Upper lobe of left lung (tissue), 6 donors: Measurements from ENCODE around the gene FXR2. TPM values are rescaled to one million over a fixed set of nuclear protein-coding genes. Genes with fewer than 3 reads are reported as not detected.
A peak's percentile ranks its signal among the peaks of the same experiment; 100 is the strongest.

Source experiments
- ATAC-seq, 2 donors: fragments of 200-7000 bp; cut with Tn5 transposase; one replicate each; pipeline ENCODE4 v1.9.1; 2022; ENCODE audit warnings: mild to moderate bottlenecking in 2 of 2, moderate library complexity in 2 of 2; ENCODE audit not compliant: low FRiP score in 2 of 2
- DNase-seq, 2 donors: peaks; one replicate each; pipeline ENCODE4 v3.0.0-alpha.2; 2019 to 2020
- H3K27ac ChIP-seq, 4 donors: fragments of 200-600 bp; sonication (generic); one replicate each; pipeline ENCODE4 v1.5.1; 2016 to 2019
- H3K27me3 ChIP-seq, 4 donors: fragments of 200-600 bp; sonication (generic); one replicate each; pipeline ENCODE4 v1.5.1; 2017 to 2019
- H3K36me3 ChIP-seq, 4 donors: fragments of 200-600 bp; sonication (generic); one replicate each; pipeline ENCODE4 v1.5.1; 2016 to 2019
- H3K4me1 ChIP-seq, 4 donors: fragments of 200-600 bp; sonication (generic); one replicate each; pipeline ENCODE4 v1.5.1; 2018 to 2019
- H3K4me3 ChIP-seq, 4 donors: fragments of 200-600 bp; sonication (generic); one replicate each; pipeline ENCODE4 v1.5.1; 2017 to 2019; ENCODE audit warnings: mild to moderate bottlenecking in 2 of 4, moderate library complexity in 1 of 4
- H3K9me3 ChIP-seq, 4 donors: fragments of 200-600 bp; sonication (generic); one replicate each; pipeline ENCODE4 v1.5.1; 2018 to 2019
- EP300 ChIP-seq, 4 donors: sonication (generic); formaldehyde crosslinking; IDR thresholded peaks; one replicate each; pipeline ENCODE4 v1.5.1; 2017; ENCODE audit warnings: antibody characterized with exemption in 4 of 4, control low read depth in 2 of 4
- POLR2A ChIP-seq, 4 donors: fragments of 450-650 bp; IDR thresholded peaks; one replicate each; pipeline ENCODE4 v1.5.1; 2016 to 2017; ENCODE audit warnings: antibody characterized with exemption in 4 of 4, mild to moderate bottlenecking in 2 of 4
- POLR2AphosphoS5 ChIP-seq, 2 donors: sonication (generic); formaldehyde crosslinking; IDR thresholded peaks; one replicate each; pipeline ENCODE4 v1.5.1; 2017; ENCODE audit warnings: antibody characterized with exemption in 2 of 2
- WGBS, 2 donors: methylation state at CpG; one replicate each; pipeline ENCODE4 v1.1.5; 2017 to 2018; 5-methylcytosine and 5-hydroxymethylcytosine counted together
- total RNA-seq, 6 donors: library from RNA; depleted of rRNA in 4 of 6; stranded (reverse); fragments of >200 nt in 4 of 6; gene quantifications; one replicate each; pipeline versions ENCODE4 v1.1.0 to v1.2.1, GENCODE V29; 2016 to 2021
- TF ChIP-seq, protein P1 (sequence below), 6 experiments: fragments of 450-650 bp in 4 of 6; fragments of 200-600 bp in 2 of 6; sonication (generic) in 2 of 6; IDR thresholded peaks; one replicate each; pipeline ENCODE4 v1.5.1; 2016 to 2019; ENCODE audit warnings: antibody characterized with exemption in 6 of 6
- donor health status: DM: no; HTN: no; CAD: no; lungs with moderate emphysema.
- donor health status: DM: no; HTN: yes; CAD: no; lungs with severe emphysema.

The FXR2 gene
- total RNA-seq, 6 donors from 2014 or later: 35.6 to 46.1 (median 38.4) TPM

DNA sequence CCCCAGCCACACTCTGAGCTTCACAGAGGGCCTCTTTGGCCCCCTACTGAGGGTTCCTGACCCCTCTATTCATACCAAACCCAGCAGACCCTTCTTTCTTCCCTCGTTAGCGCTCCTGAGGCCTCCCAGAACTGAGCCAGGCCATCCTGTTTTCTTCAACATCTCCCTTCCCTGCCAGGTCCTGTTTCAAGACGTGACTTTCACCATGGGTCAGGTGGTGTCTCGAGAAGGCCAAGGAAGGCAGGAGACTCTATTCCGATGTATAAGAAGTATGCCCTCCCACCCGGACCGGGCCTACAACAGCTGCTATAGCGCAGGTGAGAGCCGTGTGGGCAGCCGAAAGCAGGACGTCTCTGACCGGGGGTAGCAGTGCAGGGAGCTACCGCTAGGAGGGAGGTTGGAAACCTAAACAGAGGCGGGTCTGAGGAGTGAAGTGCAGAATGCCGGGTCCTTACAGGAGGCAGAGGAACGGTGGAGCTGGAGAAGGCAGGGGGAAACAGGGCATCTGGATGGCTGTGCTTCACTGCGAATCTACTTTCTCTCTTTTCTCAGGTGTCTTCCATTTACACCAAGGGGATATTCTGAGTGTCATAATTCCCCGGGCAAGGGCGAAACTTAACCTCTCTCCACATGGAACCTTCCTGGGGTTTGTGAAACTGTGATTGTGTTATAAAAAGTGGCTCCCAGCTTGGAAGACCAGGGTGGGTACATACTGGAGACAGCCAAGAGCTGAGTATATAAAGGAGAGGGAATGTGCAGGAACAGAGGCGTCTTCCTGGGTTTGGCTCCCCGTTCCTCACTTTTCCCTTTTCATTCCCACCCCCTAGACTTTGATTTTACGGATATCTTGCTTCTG, 54.3 kb downstream of the FXR2 start:
- Histone ChIP-seq H3K9me3 (no peaks in the 10 kb centered on the region), H3K36me3 (peaks cover 11 to 25% (median 21%) of the 10 kb centered on the region in 4 donors), H3K4me3 (peak overlapping the region; percentile 6 to 95 (median 72)), H3K4me1 (peaks cover 61 to 75% (median 68%) of the 10 kb centered on the region in 4 donors), H3K27me3 (no peaks in the 10 kb centered on the region), H3K27ac (peak overlapping the region; percentile 95 to 97 (median 96))
- ATAC-seq: peak; percentile 60 to 67
- TF ChIP-seq EP300 (IDR thresholded peaks at IDR 0.05): no peak
- no peak for TF ChIP-seq POLR2AphosphoS5 (IDR thresholded peaks at IDR 0.05)
- TF ChIP-seq, protein P1, sequence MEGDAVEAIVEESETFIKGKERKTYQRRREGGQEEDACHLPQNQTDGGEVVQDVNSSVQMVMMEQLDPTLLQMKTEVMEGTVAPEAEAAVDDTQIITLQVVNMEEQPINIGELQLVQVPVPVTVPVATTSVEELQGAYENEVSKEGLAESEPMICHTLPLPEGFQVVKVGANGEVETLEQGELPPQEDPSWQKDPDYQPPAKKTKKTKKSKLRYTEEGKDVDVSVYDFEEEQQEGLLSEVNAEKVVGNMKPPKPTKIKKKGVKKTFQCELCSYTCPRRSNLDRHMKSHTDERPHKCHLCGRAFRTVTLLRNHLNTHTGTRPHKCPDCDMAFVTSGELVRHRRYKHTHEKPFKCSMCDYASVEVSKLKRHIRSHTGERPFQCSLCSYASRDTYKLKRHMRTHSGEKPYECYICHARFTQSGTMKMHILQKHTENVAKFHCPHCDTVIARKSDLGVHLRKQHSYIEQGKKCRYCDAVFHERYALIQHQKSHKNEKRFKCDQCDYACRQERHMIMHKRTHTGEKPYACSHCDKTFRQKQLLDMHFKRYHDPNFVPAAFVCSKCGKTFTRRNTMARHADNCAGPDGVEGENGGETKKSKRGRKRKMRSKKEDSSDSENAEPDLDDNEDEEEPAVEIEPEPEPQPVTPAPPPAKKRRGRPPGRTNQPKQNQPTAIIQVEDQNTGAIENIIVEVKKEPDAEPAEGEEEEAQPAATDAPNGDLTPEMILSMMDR (IDR thresholded peaks at IDR 0.05): peak; percentile 11 to 83 (median 63)
- TF ChIP-seq POLR2A (IDR thresholded peaks at IDR 0.05): no peak
- 25 to 43% methylated on average over 22 of the region's 22 CpGs for WGBS, 2 donors
- peak in 1 of 2 donors; percentile 67 for DNase-seq

DNA sequence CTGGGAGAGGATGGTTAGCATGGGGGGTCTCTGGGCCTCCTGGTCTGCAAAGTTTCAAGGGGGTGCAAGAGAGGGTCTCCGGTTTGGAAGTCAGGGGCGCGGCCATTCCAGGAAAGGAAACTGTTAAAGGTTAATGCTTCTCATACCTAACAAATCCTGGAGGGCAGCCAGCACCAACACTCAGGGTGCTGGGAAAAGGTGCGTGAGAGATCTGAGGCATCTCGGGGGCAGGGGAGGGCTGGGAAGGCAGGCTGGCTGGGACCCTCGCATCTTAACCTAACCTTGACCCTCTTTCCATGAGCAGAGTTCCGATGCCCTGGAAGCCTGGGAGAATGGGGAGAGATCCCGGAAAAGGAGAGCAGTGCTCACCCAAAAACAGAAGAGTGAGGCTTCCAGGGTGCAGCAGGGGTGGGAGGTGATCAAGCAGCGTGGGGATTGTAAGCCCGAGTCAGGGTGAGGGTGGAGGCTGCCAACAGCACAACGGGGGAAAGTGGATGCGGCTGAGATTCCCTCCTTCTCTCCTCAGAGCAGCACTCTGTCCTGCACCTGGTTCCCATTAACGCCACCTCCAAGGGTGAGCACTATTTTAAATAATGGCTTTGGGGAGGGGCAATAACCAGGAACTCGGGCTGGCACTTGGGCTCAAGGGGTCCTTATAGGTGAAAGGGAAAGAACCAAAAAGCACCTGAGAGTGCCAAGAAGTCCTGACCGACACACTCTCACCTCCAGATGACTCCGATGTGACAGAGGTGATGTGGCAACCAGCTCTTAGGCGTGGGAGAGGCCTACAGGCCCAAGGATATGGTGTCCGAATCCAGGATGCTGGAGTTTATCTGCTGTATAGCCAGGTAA, 55.2 kb downstream of the FXR2 start:
- peak overlapping the region; percentile 95 to 97 (median 96) for H3K27ac ChIP-seq
- 56% methylated on average over 18 of the region's 18 CpGs for WGBS, 2 donors
- H3K9me3 ChIP-seq: no peaks in the 10 kb centered on the region
- peaks cover 3 to 16% (median 12%) of the 10 kb centered on the region in 4 donors for H3K36me3 ChIP-seq
- H3K4me3 ChIP-seq: peak overlapping the region; percentile 33 to 95 (median 72)
- H3K4me1 ChIP-seq: peaks cover 61 to 73% (median 68%) of the 10 kb centered on the region in 4 donors
- no peaks in the 10 kb centered on the region for H3K27me3 ChIP-seq
- TF ChIP-seq POLR2A (IDR thresholded peaks at IDR 0.05) (peak in 2 of 4 donors; percentile 23 to 82), EP300 (IDR thresholded peaks at IDR 0.05) (no peak), POLR2AphosphoS5 (IDR thresholded peaks at IDR 0.05) (peak in 1 of 2 donors; percentile 54)
- ATAC-seq (no peak), DNase-seq (peak in 1 of 2 donors; percentile 86)

DNA sequence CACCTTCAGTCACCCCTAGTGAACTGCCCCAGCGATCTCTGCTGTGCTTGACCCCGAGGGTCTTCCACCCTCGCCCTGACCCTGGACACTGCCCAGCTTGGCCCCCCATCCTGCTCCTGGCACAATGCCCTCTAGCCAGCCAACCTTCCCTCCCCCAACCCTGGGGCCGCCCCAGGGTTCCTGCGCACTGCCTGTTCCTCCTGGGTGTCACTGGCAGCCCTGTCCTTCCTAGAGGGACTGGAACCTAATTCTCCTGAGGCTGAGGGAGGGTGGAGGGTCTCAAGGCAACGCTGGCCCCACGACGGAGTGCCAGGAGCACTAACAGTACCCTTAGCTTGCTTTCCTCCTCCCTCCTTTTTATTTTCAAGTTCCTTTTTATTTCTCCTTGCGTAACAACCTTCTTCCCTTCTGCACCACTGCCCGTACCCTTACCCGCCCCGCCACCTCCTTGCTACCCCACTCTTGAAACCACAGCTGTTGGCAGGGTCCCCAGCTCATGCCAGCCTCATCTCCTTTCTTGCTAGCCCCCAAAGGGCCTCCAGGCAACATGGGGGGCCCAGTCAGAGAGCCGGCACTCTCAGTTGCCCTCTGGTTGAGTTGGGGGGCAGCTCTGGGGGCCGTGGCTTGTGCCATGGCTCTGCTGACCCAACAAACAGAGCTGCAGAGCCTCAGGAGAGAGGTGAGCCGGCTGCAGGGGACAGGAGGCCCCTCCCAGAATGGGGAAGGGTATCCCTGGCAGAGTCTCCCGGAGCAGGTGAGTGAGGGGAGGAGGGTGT, 56.0 kb downstream of the FXR2 start, which contains the start of gene TNFSF13:
TNFSF13 (plus strand) TSS at position 207 of the 776 bp plus-strand sequence; CDS start at position 497, 290 bp downstream.
- H3K27me3 ChIP-seq: no peaks in the 10 kb centered on the region
- WGBS, 2 donors: 13 to 21% methylated on average over 16 of the region's 16 CpGs
- no peaks in the 10 kb centered on the region for H3K9me3 ChIP-seq
- peak within 1 kb of the TSS; percentile 95 to 97 (median 96) for H3K27ac ChIP-seq
- H3K4me1 ChIP-seq: peaks cover 53 to 68% (median 63%) of the 10 kb centered on the region in 4 donors
- DNase-seq (peak; percentile 60 to 76), ATAC-seq (peak; percentile 9 to 44)
- peaks cover 3 to 8% (median 7%) of the 10 kb centered on the region in 4 donors for H3K36me3 ChIP-seq
- TF ChIP-seq, protein P1 (IDR thresholded peaks at IDR 0.05): no peak
- no peak for TF ChIP-seq POLR2AphosphoS5 (IDR thresholded peaks at IDR 0.05)
- peak in 1 of 4 donors; percentile 20 for TF ChIP-seq POLR2A (IDR thresholded peaks at IDR 0.05)
- peak within 1 kb of the TSS; percentile 33 to 95 (median 72) for H3K4me3 ChIP-seq

DNA sequence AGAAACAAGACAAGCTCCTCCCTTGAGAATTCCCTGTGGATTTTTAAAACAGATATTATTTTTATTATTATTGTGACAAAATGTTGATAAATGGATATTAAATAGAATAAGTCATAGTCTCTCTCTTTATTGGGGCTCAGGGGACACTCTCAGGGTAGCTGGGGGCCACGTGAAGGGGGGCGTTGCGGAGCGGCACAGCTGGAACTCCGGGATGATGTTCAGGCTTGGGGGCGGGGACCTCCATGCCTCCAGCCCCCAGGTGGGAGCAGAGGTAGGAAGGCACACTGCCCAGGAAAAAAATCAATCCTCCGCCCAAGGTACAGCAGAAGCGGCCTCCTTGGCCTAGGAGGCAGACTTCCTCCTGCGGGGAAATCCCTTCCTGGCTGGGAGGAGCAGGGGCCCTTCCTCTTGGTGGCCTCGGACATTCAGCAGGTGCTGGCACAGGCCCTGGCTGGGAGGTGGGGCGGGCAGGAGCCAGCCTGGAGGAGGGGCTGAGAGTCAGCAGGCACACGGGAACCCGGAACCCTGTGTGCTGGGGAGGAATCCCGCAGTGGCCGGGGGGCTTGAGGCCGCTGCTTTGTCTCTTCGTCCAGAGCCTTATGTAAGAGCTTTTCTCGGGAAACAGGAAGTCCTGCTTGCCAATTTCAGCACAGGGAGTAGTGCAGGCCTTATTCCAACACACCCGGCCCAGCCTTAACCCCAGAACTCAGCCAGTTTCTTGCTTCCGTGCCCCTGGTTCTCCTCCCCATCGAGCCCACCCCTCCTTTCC, 56.7 kb downstream of the FXR2 start:
- H3K36me3 ChIP-seq: peaks cover 0 to under 1% (median 0%) of the 10 kb centered on the region in 4 donors
- H3K4me1 ChIP-seq: peaks cover 45 to 68% (median 55%) of the 10 kb centered on the region in 4 donors
- no peaks in the 10 kb centered on the region for H3K9me3 ChIP-seq
- no peaks in the 10 kb centered on the region for H3K27me3 ChIP-seq
- WGBS, 2 donors: 11 to 14% methylated on average over 10 to 20 of the region's 21 CpGs
- ATAC-seq: peak; percentile 59 to 87
- TF ChIP-seq, protein P1 (IDR thresholded peaks at IDR 0.05): peak in 2 of 6 experiments; percentile 5 to 16
- TF ChIP-seq EP300 (IDR thresholded peaks at IDR 0.05) (peak in 1 of 4 donors; percentile 72), POLR2AphosphoS5 (IDR thresholded peaks at IDR 0.05) (peak; percentile 55 to 90), POLR2A (IDR thresholded peaks at IDR 0.05) (peak in 3 of 4 donors; percentile 38 to 86 (median 79))
- peak; percentile 93 to 98 for DNase-seq
- H3K4me3 ChIP-seq: peak overlapping the region; percentile 5 to 95 (median 72)
- peak overlapping the region; percentile 95 to 97 (median 96) for H3K27ac ChIP-seq
